ENCODE measurements around the gene LAMC1. TPM values are rescaled to one million over a fixed set of nuclear protein-coding genes. Genes with fewer than 3 reads are reported as not detected.

Gene LAMC1
- total and polyA plus RNA-seq, 2 experiments from 2014 or later = 185 to 686 TPM

DNA sequence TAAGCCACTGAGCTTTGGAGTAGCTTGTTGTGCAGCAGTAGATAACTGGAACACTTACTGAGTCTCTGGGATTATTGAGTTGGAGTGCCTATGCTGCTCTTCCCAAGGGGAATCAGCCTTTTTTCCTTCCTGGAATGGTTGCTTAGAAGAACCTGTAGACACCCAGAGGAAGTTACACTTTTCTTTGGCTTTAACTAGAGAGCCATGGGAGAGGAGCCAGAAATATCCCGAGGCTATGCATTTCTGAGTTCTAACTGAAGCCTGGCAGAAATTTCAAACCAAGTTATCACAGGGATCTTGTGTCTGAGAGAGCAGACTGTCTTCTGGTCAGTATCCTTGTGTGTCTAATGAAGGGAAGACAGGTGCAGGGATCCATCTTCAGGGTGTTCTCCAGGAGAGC lies 28.3 kb downstream of the LAMC1 start:
- no peak for TF ChIP-seq EZH2phosphoT487 (IDR thresholded peaks at IDR 0.05; ENCODE audit: insufficient read depth, low read depth)
- in situ Hi-C loops (cut with MboI) = no loop called here
- DNase-seq = no peak
- Histone ChIP-seq H3K36me3 (ENCODE audit: low read depth) (0 out of 2 replicates have a peak, but pooled peaks cover 4% of the 10 kb centered on the region), H3K4me2 (ENCODE audit: unreplicated experiment) (no peak overlapping the region), H3K4me3 (no peak overlapping the region), H3K27ac (no peak overlapping the region), H3K27me3 (replicated peaks; ENCODE audit: insufficient read depth) (no peaks in the 10 kb centered on the region), H4K20me1 (ENCODE audit: insufficient read depth) (peaks cover 45% of the 10 kb centered on the region), H3K4me1 (ENCODE audit: insufficient read depth) (peaks cover 34% of the 10 kb centered on the region), H3K79me2 (ENCODE audit: insufficient read depth) (peaks cover 100% of the 10 kb centered on the region), H2AFZ (no peak overlapping the region), H3K9me3 (ENCODE audit: low read depth) (no peaks in the 10 kb centered on the region), H3K9me2 (ENCODE audit: insufficient read depth) (no peaks in the 10 kb centered on the region), H3F3A (ENCODE audit: insufficient read depth) (peaks cover 61% of the 10 kb centered on the region), H3K9ac (no peak overlapping the region)
- 52 to 55% methylated on average over 1 of the region's 1 CpG for WGBS, 2 experiments (ENCODE audit: low coverage in 1 of 2, low lambda C conversion rate in 2 of 2, missing lambda C conversion rate in 2 of 2)

DNA sequence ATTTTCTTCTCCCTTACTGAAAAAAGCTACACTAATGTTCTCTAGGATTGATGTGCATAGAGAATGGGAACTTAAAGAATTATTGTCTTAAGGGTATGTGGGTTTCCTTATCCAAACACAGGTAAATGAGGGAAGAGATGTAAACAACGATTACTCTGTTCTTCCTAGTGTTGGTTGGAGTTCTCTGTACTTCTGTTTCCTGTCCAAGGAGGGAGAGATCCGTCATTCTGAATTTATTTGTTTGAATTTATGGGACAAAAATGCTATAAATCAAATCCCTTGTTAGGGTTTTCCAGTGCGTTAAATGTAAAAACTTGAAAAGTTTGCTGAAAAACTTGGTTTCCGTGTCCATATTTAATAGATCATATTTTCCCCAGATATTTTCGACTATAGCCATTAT lies 29.6 kb downstream of the LAMC1 start:
- no peak for DNase-seq
- TF ChIP-seq EZH2phosphoT487 (IDR thresholded peaks at IDR 0.05; ENCODE audit: insufficient read depth, low read depth) (no peak), EZH2 (IDR thresholded peaks at IDR 0.05; ENCODE audit: insufficient read depth, poor library complexity, severe bottlenecking) (no peak)
- H3K4me3 ChIP-seq = no peak overlapping the region
- no peak overlapping the region for H3K4me2 ChIP-seq (ENCODE audit: unreplicated experiment)
- H3K4me1 ChIP-seq (ENCODE audit: insufficient read depth) = peaks cover 23% of the 10 kb centered on the region
- peaks cover 54% of the 10 kb centered on the region for H3F3A ChIP-seq (ENCODE audit: insufficient read depth)
- H3K27me3 ChIP-seq (replicated peaks; ENCODE audit: insufficient read depth) = no peaks in the 10 kb centered on the region
- 89 to 91% methylated on average over 5 of the region's 5 CpGs for WGBS, 2 experiments (ENCODE audit: low coverage in 1 of 2, low lambda C conversion rate in 2 of 2, missing lambda C conversion rate in 2 of 2)
- peaks cover 45% of the 10 kb centered on the region for H4K20me1 ChIP-seq (ENCODE audit: insufficient read depth)
- H3K27ac ChIP-seq = no peak overlapping the region
- no peak overlapping the region for H3K9ac ChIP-seq
- H3K9me2 ChIP-seq (ENCODE audit: insufficient read depth) = no peaks in the 10 kb centered on the region
- no peaks in the 10 kb centered on the region for H3K9me3 ChIP-seq (ENCODE audit: low read depth)
- no peak overlapping the region for H2AFZ ChIP-seq
- in situ Hi-C loops (cut with MboI) = no loop called here
- peaks cover 100% of the 10 kb centered on the region for H3K79me2 ChIP-seq (ENCODE audit: insufficient read depth)
- no peaks in the 10 kb centered on the region for H3K36me3 ChIP-seq (ENCODE audit: low read depth)

DNA sequence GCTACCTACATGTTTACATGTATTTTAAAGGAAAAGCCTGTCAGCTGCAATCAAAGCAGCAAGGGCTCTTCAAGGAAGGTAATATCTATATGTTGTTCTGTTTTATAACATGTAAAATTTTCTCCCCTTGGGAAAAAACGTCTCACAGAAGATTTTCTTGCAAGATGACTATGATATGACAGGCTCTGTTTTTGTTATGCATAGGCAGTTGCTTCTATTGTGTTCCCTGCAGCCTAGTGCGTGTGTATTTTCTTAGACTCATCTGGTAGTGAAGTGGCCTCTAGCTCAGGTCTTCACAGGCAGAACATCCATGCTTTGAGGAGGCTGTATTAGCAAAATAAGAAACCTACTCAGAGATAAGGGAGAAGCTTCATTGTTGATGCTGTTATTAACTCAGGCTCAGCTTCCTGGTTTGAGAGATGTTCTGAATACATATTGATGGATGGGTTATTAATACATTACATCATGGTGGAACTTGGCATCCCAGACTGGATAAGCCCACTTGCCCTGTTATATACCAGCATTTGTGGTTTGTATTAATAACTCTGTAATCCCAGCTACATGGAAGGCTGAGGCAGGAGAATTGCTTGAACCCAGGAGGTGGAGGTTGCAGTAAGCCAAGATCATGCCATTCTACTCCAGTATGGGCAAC lies 35.8 kb downstream of the LAMC1 start:
- peaks cover 67% of the 10 kb centered on the region for H3F3A ChIP-seq (ENCODE audit: insufficient read depth)
- H3K27ac ChIP-seq = peak overlapping the region; percentile 76
- WGBS, 2 experiments (ENCODE audit: low coverage in 1 of 2, low lambda C conversion rate in 2 of 2, missing lambda C conversion rate in 2 of 2) = 70 to 84% methylated on average over 2 of the region's 2 CpGs
- no peak overlapping the region for H3K4me3 ChIP-seq
- no peaks in the 10 kb centered on the region for H3K27me3 ChIP-seq (replicated peaks; ENCODE audit: insufficient read depth)
- no peaks in the 10 kb centered on the region for H3K9me2 ChIP-seq (ENCODE audit: insufficient read depth)
- peaks cover 58% of the 10 kb centered on the region for H4K20me1 ChIP-seq (ENCODE audit: insufficient read depth)
- H3K9me3 ChIP-seq (ENCODE audit: low read depth) = no peaks in the 10 kb centered on the region
- H3K36me3 ChIP-seq (ENCODE audit: low read depth) = no peaks in the 10 kb centered on the region
- H3K4me2 ChIP-seq (ENCODE audit: unreplicated experiment) = peak overlapping the region; percentile 8
- H3K79me2 ChIP-seq (ENCODE audit: insufficient read depth) = peaks cover 100% of the 10 kb centered on the region
- no peak for TF ChIP-seq EZH2 (IDR thresholded peaks at IDR 0.05; ENCODE audit: insufficient read depth, poor library complexity, severe bottlenecking)
- no peak for TF ChIP-seq EZH2phosphoT487 (IDR thresholded peaks at IDR 0.05; ENCODE audit: insufficient read depth, low read depth)
- peaks cover 59% of the 10 kb centered on the region for H3K4me1 ChIP-seq (ENCODE audit: insufficient read depth)
- H3K9ac ChIP-seq = peak overlapping the region; percentile 48
- no peak overlapping the region for H2AFZ ChIP-seq
- peak; percentile 35 for DNase-seq
- in situ Hi-C loops (cut with MboI) = no loop called here

DNA sequence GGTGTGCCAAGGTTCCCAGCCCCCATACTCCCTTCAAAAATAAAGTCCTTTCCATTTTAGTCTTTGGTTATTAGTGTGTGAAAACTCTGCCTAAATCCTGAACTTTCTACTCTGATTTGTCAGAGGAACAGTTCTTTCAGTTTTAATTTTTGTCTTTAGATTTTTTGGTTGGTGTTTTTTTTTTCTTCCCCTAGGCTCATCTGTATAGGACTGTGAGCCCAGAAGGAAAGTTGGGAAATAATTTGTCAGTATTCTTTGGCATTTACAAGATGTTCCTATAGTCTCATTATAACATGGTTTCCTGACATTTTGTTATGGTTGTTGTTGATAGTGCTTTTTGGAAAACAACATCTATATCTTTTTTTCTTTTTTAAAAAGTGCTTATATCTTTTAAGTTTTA lies 38.0 kb downstream of the LAMC1 start:
- 0 out of 2 replicates have a peak overlapping the region, but pooled peaks have one; percentile 12 for H3K4me3 ChIP-seq
- peaks cover 69% of the 10 kb centered on the region for H3F3A ChIP-seq (ENCODE audit: insufficient read depth)
- H3K79me2 ChIP-seq (ENCODE audit: insufficient read depth) = peaks cover 100% of the 10 kb centered on the region
- TF ChIP-seq EZH2phosphoT487 (IDR thresholded peaks at IDR 0.05; ENCODE audit: insufficient read depth, low read depth) = no peak
- no peak for TF ChIP-seq EZH2 (IDR thresholded peaks at IDR 0.05; ENCODE audit: insufficient read depth, poor library complexity, severe bottlenecking)
- in situ Hi-C loops (cut with MboI) = no loop called here
- peak; percentile 39 for DNase-seq
- H3K36me3 ChIP-seq (ENCODE audit: low read depth) = peaks cover 5% of the 10 kb centered on the region; the same call in 1 of the 2 replicates
- peaks cover 75% of the 10 kb centered on the region for H3K4me1 ChIP-seq (ENCODE audit: insufficient read depth)
- peak overlapping the region; percentile 76 for H3K27ac ChIP-seq
- H3K9ac ChIP-seq = peak overlapping the region; percentile 55
- no peaks in the 10 kb centered on the region for H3K9me3 ChIP-seq (ENCODE audit: low read depth)
- no peaks in the 10 kb centered on the region for H3K9me2 ChIP-seq (ENCODE audit: insufficient read depth)
- no peak overlapping the region for H2AFZ ChIP-seq
- H3K27me3 ChIP-seq (replicated peaks; ENCODE audit: insufficient read depth) = no peaks in the 10 kb centered on the region
- H4K20me1 ChIP-seq (ENCODE audit: insufficient read depth) = peaks cover 60% of the 10 kb centered on the region
- peak overlapping the region; percentile 11 for H3K4me2 ChIP-seq (ENCODE audit: unreplicated experiment)
